Activated B cell treated with CpG ODN at 0.5 μM for 24 hours (primary cell): ENCODE data around the gene TMEM245. TPM values are rescaled to one million over a fixed set of nuclear protein-coding genes. Genes with fewer than 3 reads are reported as not detected.
A peak's percentile ranks its signal among the peaks of the same experiment; 100 is the strongest.

ENCODE experiments used
- ATAC-seq: fragments of 200-7000 bp; cut with Tn5 transposase; one replicate; pipeline ENCODE4 v1.10.0; 2021; ENCODE audit warnings: low read depth, mild to moderate bottlenecking, moderate library complexity
- CTCF ChIA-PET: fragments of 350-600 bp; sonication (Branson Sonifier 250); formaldehyde crosslinking; loops from one replicate; lab custom pipeline; 2021; ENCODE audit warnings: antibody characterized with exemption; lab: Charles Lee
- POLR2A ChIA-PET: fragments of 350-600 bp; sonication (Branson Sonifier 250); formaldehyde crosslinking; loops from one replicate; lab custom pipeline; 2021; ENCODE audit warnings: antibody characterized with exemption; lab: Charles Lee
- DNase-seq: peaks from one replicate; pipeline ENCODE4 v3.0.0; 2022
- H3K27ac Mint-ChIP-seq: one replicate; pipeline ENCODE4 v1.8.0; 2020; ENCODE audit warnings: mixed read lengths
- H3K27me3 Mint-ChIP-seq: one replicate; pipeline ENCODE4 v1.8.0; 2021; ENCODE audit warnings: mixed read lengths
- H3K36me3 Mint-ChIP-seq: one replicate; pipeline ENCODE4 v1.8.0; 2021; ENCODE audit warnings: low read depth, mixed read lengths
- H3K4me1 Mint-ChIP-seq: one replicate; pipeline ENCODE4 v1.8.0; 2021; ENCODE audit warnings: mixed read lengths
- H3K4me3 Mint-ChIP-seq: one replicate; pipeline ENCODE4 v1.8.0; 2020; ENCODE audit warnings: mild to moderate bottlenecking, mixed read lengths
- H3K9me3 Mint-ChIP-seq: one replicate; pipeline ENCODE4 v1.8.0; 2020; ENCODE audit warnings: mixed read lengths
- intact Hi-C: fragments of 100-400 bp; cut with micrococcal nuclease; formaldehyde crosslinking; loops from one replicate; pipeline ENCODE4 v1.15.1; 2024
- total RNA-seq: library from RNA; stranded (reverse); gene quantifications from 2 replicates; pipeline ENCODE4 v1.2.3, GENCODE V29; 2022
- TF ChIP-seq, protein P1 (sequence below): fragments of 200-600 bp; IDR thresholded peaks from one replicate; pipeline ENCODE4 v1.8.0; 2022; ENCODE audit warnings: antibody characterized with exemption, mild to moderate bottlenecking

TMEM245 gene
- total RNA-seq, 1 donor from 2014 or later: 20.6 TPM

DNA sequence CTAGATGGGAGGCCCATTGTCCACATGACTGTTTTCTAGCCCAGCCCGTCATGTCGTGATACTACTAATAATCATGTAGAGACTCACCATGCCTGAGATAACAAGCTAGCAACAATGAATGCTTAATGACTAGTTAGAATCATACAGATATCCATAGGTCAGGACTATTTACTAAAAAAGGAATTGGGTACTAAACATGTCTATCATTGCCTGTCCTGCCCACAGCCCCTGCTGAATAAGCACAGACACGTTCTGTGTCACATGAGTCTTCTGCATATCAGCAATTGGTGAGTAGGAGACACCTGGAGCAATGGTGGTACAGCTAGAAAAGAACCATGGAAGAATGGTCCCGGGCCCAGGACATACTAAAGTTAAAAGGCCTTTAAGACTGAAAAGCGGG lies 29.3 kb upstream of the TMEM245 start:
- H3K4me1 Mint-ChIP-seq: no peaks in the 10 kb centered on the region
- no peak overlapping the region for H3K27ac Mint-ChIP-seq
- H3K4me3 Mint-ChIP-seq: no peak overlapping the region
- no peak for DNase-seq
- ChIA-PET POLR2A (interaction anchor here (0.6 kb wide), 1 partner anchor 1044 kb away, joined by 3 read pairs; no protein-coding TSS in a partner anchor), CTCF (no interaction called here)
- intact Hi-C loops: no loop called here
- peaks cover 12% of the 10 kb centered on the region for H3K9me3 Mint-ChIP-seq
- no peak for ATAC-seq
- H3K27me3 Mint-ChIP-seq: peaks cover 6% of the 10 kb centered on the region
- TF ChIP-seq, protein P1, sequence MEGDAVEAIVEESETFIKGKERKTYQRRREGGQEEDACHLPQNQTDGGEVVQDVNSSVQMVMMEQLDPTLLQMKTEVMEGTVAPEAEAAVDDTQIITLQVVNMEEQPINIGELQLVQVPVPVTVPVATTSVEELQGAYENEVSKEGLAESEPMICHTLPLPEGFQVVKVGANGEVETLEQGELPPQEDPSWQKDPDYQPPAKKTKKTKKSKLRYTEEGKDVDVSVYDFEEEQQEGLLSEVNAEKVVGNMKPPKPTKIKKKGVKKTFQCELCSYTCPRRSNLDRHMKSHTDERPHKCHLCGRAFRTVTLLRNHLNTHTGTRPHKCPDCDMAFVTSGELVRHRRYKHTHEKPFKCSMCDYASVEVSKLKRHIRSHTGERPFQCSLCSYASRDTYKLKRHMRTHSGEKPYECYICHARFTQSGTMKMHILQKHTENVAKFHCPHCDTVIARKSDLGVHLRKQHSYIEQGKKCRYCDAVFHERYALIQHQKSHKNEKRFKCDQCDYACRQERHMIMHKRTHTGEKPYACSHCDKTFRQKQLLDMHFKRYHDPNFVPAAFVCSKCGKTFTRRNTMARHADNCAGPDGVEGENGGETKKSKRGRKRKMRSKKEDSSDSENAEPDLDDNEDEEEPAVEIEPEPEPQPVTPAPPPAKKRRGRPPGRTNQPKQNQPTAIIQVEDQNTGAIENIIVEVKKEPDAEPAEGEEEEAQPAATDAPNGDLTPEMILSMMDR: no peak
- no peaks in the 10 kb centered on the region for H3K36me3 Mint-ChIP-seq

DNA sequence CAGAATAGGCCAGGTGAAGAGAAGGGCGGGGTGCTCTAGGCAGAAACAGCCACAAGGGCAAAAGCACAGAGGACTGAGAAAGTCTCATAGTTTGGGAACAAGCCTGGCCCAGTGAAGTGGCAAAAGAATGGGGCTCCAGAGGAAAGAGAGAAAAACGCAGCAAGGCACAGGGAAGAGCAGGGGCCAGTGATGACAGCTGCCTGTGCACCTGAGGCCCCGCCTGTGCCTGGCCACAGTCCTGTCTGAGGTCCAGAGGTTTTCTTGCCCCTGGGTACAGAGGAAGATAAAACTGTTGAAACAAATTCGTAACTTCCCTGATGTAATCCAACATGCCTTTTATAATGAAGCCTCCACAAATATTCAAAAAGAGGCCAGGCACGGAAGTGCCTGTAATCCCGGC lies 25.3 kb upstream of the TMEM245 start:
- H3K4me3 Mint-ChIP-seq: no peak overlapping the region
- no peak overlapping the region for H3K27ac Mint-ChIP-seq
- peaks cover 6% of the 10 kb centered on the region for H3K27me3 Mint-ChIP-seq
- H3K9me3 Mint-ChIP-seq: no peaks in the 10 kb centered on the region
- H3K4me1 Mint-ChIP-seq: peaks cover 1% of the 10 kb centered on the region
- no peak for DNase-seq
- ATAC-seq: no peak
- ChIA-PET CTCF (no interaction called here), POLR2A (no interaction called here)
- intact Hi-C loops: no loop called here
- H3K36me3 Mint-ChIP-seq: no peaks in the 10 kb centered on the region
- TF ChIP-seq, protein P1: no peak

DNA sequence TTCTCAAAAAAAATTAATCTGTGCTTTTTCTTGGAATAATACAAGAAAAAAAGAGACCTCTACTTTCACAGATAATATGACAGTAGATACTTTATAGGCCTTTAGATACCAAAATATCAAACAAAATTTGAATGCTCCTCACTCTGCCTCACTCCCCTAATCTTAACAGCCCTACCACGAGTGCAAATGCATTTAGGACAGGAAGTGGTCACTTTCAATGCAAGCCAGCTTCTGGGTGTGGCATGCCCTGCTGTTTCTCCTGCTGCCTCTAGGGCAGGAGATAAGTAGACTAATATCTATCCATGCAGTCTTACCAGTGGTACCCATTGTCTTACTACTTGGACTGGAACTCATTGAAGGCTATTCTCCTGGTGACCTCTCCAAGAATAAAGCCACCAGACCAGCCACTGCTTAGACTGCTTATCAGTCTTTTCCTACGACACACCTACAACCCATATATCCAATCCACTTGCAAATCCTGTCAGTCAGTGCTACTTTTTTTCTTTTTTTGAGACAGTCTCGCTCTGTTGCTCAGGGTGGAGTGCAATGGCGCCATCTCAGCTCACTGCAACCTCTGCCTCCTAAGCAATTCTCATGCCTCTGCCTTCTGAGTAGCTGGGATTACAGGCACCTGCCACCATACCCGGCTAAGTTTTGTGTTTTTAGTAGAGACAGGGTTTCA lies 24.3 kb upstream of the TMEM245 start:
- H3K9me3 Mint-ChIP-seq: no peaks in the 10 kb centered on the region
- no peaks in the 10 kb centered on the region for H3K36me3 Mint-ChIP-seq
- ATAC-seq (peak; percentile 37), DNase-seq (no peak)
- TF ChIP-seq, protein P1: no peak
- H3K27me3 Mint-ChIP-seq: peaks cover 6% of the 10 kb centered on the region
- no peak overlapping the region for H3K27ac Mint-ChIP-seq
- CTCF ChIA-PET: no interaction called here
- no peak overlapping the region for H3K4me3 Mint-ChIP-seq
- peaks cover 1% of the 10 kb centered on the region for H3K4me1 Mint-ChIP-seq
- POLR2A ChIA-PET: no interaction called here
- intact Hi-C loops: no loop called here

DNA sequence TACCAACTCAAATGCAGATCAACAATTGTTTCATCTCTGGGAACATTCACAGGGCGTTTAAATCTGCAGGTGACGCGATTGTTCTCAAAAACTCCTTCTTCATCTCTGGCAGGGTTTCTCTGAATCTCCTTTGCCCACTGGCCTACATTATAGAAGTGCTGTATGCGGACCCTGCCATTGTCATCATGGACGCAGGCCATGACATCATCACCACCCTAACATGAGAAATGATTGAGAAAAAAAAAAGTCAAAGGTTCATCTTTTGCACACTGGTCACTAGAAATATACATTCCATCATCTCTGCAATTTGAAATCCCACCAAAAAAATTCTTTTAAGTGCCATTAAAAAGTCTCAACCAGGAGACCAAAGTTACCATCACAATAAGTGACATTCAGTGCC lies 21.6 kb upstream of the TMEM245 start:
- Mint-ChIP-seq H3K27ac (no peak overlapping the region), H3K4me1 (peaks cover 1% of the 10 kb centered on the region), H3K36me3 (no peaks in the 10 kb centered on the region), H3K27me3 (peaks cover 7% of the 10 kb centered on the region), H3K4me3 (no peak overlapping the region), H3K9me3 (no peaks in the 10 kb centered on the region)
- DNase-seq (no peak), ATAC-seq (no peak)
- intact Hi-C loops: no loop called here
- ChIA-PET CTCF (no interaction called here), POLR2A (no interaction called here)
- TF ChIP-seq, protein P1: no peak

DNA sequence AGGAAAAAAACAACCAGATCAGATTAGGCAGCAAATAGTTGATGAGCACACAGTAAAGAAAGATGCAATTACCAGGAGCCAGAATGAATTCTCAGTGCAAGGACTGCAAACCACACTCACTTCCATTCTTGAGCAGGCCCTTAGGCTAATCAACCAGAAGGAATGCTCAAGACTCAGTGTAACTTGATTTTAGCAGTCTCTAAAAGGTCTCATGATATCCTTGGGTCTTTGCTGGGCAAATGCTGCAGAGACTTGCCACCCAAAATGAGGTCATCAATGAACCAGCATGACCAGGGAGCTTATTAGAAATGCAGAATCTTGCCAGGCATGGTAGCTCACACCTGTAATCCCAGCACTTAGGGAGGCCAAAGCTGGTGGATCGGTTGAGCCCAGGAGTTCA lies 20.1 kb upstream of the TMEM245 start:
- H3K27ac Mint-ChIP-seq: no peak overlapping the region
- POLR2A ChIA-PET: no interaction called here
- no peak overlapping the region for H3K4me3 Mint-ChIP-seq
- TF ChIP-seq, protein P1: no peak
- H3K4me1 Mint-ChIP-seq: peaks cover 1% of the 10 kb centered on the region
- ATAC-seq (no peak), DNase-seq (no peak)
- H3K9me3 Mint-ChIP-seq: no peaks in the 10 kb centered on the region
- no peaks in the 10 kb centered on the region for H3K36me3 Mint-ChIP-seq
- CTCF ChIA-PET: no interaction called here
- intact Hi-C loops: no loop called here
- H3K27me3 Mint-ChIP-seq: peaks cover 5% of the 10 kb centered on the region
